Sciatic nerve (tissue), 2 donors: ENCODE data around the gene LTBP1. TPM values are rescaled to one million over a fixed set of nuclear protein-coding genes. Genes with fewer than 3 reads are reported as not detected.

Experiments
- ATAC-seq: fragments of 200-7000 bp; cut with Tn5 transposase; one replicate; pipeline ENCODE4 v1.9.1; 2020; ENCODE audit warnings: mild to moderate bottlenecking, moderate library complexity
- DNase-seq: peaks from one replicate; pipeline ENCODE4 v3.0.0-alpha.2; 2020; ENCODE audit warnings: low spot score
- intact Hi-C: fragments of 100-400 bp; cut with DNase I; formaldehyde crosslinking; loops from one replicate; pipeline ENCODE4 v1.14.2; 2022
- total RNA-seq: library from RNA; stranded (reverse); fragmentation: NEBNext Ultra II Directional; extraction: Animal tissue kit (Norgen Biotek cat#: 25700); gene quantifications from one replicate; pipeline ENCODE4 v1.2.1, GENCODE V29; 2021
- donor health status: DM: no; HTN: no; CAD: no.
- donor health status: DM: no; HTN: no; CAD: no.

LTBP1 gene
- total RNA-seq, 1 donor from 2014 or later, result 48.9 TPM

DNA sequence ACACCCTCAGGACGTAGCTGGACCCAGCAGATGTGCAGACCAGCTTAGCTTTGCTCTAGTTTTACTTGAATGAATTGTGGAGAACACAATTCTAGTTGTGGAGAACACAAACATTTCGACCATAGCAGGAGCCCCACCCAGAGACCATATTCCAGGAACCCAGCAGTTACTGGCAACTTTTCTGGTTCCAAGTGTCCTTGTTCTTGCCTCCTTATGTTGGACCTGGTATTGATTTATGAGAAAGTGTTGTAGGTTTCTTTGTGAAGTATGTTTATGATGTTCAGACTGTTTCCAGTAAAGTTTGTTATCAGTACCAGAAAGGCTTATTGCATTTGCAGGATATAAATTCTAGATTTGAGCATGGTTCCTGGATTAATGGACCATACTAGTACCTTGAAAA, 51.0 kb downstream of the LTBP1 start:
- ATAC-seq (no peak), DNase-seq (no peak)
- intact Hi-C loops, result no loop called here

GRCh38 chr2:33000986-33001385, 54.2 kb downstream of the LTBP1 start:
- ATAC-seq (no peak), DNase-seq (no peak)
- intact Hi-C loops, result no loop called here

DNA sequence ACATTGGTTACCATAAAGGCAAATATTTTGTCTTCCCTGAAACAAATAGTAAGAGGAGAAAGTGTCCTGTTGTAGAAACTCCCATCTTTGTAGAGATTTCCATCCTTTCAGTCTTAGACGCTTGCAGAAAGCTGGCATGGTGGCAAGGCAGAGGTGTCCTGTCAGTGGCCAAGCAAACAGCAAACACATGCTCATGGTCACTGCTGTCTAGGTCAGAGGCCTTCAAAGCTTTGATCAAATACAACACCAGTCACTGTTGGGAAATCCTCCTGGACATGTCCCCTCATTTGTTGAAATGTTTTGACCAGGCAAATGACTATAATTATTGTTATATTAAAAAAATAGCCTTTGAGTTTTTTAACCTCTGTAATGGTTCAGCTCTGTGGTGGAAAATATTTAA, 55.1 kb downstream of the LTBP1 start:
- intact Hi-C loops, result no loop called here
- ATAC-seq (no peak), DNase-seq (no peak)

DNA sequence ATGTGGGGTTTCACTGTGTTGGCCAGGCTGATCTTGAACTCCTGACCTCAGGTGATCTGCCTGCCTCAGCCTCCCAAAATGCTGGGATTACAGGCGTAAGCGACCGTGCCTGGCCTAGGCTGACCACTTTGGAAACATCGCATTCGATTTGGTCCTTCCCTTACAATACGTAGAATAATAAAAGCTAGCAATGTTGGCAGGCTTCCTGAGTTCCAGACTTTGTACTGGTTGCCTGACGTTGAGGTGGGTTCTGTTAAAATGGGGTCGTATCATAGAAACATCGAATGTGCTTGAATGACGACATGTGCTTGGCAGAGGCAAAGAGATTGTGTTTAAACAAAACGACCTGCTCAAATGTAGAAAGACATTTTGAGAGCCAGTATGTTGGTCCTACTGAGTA, 56.1 kb downstream of the LTBP1 start:
- intact Hi-C loops, result no loop called here
- DNase-seq, result no peak
- ATAC-seq, result no peak

DNA sequence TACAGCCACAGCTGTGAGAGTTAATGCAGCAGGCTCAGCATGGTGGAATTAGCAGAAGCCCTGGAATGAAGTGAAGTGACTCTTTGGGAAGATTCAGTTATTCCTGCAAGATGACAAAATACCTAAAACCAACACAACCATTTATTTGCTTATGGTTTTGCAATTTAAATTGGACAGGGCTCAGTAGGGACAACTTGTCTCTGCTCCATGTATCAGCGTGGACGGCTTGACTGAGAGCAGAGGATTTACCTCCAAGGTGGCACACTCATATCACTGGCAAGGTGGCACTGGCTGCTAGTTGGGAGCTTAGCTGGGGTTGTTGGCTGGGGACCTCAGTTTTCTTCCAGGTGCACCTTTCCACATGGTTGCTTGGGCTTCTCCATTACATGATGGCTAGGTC, 58.3 kb downstream of the LTBP1 start:
- ATAC-seq, result no peak
- intact Hi-C loops, result no loop called here
- DNase-seq, result no peak

GRCh38 chr2:33008716-33009115, 62.0 kb downstream of the LTBP1 start:
- DNase-seq (no peak), ATAC-seq (no peak)
- intact Hi-C loops, result no loop called here

DNA sequence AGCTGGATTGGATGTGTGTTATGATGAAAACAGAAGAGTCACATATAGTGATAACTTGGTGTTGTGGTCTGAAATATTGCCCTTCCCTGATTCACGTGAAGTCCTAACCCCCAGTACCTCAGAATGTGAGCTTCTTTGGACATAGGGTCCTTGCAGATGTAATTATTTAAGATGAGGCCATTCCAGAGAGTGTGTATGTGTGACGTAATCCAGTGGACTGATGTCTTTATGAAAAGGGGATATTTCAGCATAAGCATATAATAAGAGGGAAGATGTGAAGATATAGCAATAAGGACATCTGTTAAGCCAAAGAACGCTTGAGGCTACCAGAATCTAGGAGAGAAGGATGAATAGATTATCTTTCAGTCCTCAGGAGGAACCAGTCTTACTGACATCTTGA, 62.5 kb downstream of the LTBP1 start:
- intact Hi-C loops, result no loop called here
- DNase-seq (no peak), ATAC-seq (no peak)

DNA sequence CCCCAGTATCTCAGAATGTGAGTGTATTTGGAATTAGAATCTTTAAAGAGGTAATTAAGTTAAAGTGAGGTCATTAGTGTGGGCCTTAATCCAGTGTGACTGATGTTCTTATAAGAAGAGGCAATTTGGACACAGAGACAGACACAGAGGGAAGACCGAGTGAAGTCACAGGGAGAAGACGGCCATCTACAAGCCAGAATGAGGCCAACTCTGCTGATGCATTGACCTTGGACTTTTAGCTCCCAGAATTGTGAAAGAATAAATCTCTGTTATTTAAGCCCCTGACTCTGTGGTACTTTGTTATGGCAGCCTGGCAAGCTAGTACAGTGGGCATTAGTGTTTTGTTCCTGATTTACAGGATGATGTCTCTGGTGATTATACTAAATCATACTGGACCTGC, 64.6 kb downstream of the LTBP1 start:
- DNase-seq, result no peak
- intact Hi-C loops, result no loop called here
- ATAC-seq, result no peak

DNA sequence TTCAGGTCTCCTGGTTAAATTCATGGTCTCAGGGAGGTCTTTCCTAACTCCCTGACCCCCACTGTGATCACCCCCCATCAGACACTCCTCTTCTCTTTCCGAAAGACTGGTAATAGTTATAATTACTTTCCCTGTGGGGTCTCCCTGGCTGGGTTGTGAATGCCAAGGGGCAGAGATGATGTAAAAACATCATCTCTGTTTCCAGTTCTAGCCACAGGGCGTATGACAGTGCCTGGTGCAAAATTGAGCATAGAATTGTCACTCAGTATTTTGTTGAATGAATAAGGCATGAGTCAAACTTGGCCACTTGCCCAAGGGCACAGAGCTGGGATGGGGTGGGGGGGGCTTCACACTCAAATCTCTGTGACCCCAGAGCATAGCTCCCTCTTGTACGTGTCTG, 65.2 kb downstream of the LTBP1 start:
- ATAC-seq (no peak), DNase-seq (no peak)
- intact Hi-C loops, result no loop called here

DNA sequence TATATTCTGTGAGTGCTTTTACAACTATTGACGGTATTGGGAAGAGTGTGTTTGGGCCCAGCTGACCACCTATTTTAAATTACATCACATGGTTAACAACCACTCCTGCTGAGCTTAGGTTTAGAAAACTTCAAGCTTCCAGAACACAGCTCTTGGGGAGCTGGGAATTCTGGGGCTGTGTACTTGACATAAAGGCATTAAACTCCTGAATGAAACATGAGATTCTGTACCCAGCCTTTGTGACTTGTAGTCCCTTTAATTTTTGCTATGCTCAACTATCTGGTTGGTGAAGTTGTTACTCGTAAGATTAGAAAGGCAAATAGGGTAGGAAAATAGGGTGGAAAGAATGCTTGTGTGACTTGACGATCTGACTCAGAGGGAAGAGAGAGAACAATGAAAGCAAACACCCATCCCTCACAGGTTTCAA, 66.9 kb downstream of the LTBP1 start:
- DNase-seq (no peak), ATAC-seq (no peak)
- intact Hi-C loops, result no loop called here

DNA sequence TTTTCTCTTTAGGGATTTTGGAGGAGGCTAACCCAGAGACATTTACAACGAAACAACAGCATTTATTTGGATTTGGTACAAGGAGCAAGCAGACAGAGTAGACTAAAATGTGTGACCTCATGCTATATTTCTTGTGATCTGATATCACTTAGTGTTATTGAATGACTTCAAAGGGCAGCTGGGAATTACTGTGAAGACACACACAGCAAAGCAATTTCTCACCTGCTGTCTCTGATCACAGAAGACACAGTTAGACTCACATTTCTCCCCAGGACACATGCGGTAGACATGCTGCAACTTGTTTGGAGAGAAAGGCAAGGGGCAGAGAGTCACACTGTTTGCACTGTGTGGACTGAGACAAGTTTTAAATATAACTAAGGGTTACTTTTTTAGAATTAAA, 67.5 kb downstream of the LTBP1 start:
- intact Hi-C loops, result no loop called here
- DNase-seq (no peak), ATAC-seq (no peak)

GRCh38 chr2:33015421-33016142, 68.8 kb downstream of the LTBP1 start:
- ATAC-seq, result no peak
- no peak for DNase-seq
- intact Hi-C loops, result no loop called here

DNA sequence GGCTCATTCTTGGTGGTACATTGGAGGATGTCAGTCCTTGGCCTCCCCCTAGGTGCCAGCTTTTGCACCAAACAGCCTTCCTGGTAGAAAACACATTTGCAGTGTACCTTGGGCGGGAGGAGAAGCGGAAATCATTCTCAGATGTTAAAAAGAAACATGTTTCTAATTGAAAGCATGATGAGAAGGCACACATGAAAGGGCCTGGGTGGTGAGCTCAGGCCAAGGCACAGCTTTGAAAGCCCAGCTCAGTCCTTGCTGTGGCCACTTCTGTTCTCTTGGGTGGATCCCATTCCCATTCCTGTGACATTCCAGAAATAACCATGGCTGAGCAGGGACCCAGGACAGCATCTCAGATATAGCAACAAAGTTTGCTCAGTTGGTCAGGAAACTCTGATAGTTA, 71.5 kb downstream of the LTBP1 start:
- no peak for ATAC-seq
- no peak for DNase-seq
- intact Hi-C loops, result no loop called here

DNA sequence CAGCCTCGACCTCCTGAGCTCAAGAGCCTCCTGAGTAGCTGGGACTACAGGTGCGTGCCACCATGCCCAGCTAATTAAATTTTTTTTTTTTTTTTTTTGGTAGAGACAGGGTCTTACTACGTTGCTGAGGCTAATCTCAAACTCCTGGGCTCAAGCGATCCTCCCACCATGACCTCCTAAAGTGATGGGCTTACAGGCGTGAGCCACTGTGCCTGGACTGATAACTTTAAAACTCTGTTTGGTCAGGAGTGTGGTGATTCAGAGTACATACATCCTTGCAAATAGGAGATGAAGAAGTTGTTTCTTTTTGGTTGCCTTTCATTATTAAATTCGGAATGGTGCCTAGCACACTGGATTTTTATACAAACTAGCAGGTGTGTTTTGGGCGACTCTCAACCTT, 73.0 kb downstream of the LTBP1 start:
- intact Hi-C loops, result no loop called here
- ATAC-seq (no peak), DNase-seq (no peak)

DNA sequence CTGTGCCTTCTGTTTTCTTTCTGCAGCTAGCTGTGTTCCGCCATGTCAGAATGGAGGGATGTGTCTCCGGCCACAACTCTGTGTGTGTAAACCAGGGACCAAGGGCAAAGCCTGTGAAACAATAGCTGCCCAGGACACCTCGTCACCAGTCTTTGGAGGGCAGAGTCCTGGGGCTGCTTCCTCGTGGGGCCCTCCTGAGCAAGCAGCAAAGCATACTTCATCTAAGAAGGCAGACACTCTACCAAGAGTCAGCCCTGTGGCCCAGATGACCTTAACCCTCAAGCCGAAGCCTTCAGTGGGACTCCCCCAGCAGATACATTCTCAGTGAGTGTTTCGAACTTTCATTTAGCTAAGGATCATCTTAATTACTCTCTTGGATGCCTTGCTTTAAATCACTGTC, 74.1 kb downstream of the LTBP1 start:
- DNase-seq (no peak), ATAC-seq (no peak)
- intact Hi-C loops, result no loop called here

- no peak for DNase-seq
- intact Hi-C loops, result no loop called here
- no peak for ATAC-seq
These were observed 74.9 kb downstream of the LTBP1 start for GRCh38 chr2:33021542-33022227.

GRCh38 chr2:33022395-33022985, 75.7 kb downstream of the LTBP1 start:
- no peak for DNase-seq
- no peak for ATAC-seq
- intact Hi-C loops, result no loop called here

GRCh38 chr2:33022989-33023727, 76.4 kb downstream of the LTBP1 start:
- intact Hi-C loops, result no loop called here
- ATAC-seq, result no peak

DNA sequence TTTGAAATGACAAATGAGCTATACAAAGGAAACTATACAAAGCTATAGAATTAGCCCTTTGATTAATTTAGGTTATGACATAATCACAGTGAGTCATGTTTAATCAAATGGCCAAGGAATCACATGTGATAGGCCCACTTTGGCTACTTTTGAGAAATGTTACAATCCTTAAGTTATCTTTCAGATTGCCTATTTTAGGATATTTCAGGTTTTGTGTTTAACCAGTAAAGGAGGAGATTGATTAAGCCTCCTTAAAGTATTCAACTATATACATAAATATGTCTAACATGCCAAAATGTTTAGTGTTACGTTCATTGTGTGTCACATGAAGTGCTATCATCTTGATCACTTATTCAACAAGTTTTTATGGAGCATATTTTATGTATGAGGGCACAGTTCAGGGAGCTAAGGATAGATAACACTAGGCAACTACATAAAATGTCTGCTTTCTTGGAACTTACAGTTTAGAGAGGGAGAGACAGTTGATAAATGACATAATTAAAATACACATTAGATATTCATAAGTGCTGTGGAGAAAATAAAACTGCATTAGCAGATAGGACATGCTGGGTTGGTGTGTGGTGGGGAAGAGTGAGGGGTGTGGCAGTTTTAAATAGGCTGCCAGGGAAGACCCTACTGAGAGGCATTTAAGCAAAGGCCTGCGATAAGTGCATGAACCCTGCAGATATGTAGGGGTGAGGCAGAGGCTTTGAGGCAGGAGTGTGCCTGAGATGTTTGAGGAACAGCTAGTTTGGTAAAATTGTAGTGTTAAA, 77.2 kb downstream of the LTBP1 start:
- no peak for ATAC-seq
- intact Hi-C loops, result no loop called here

More at GRCh38 chr2:33022989-33023727, 76.4 kb downstream of the LTBP1 start:
- no peak for DNase-seq

More for the DNA sequence above, 77.2 kb downstream of the LTBP1 start:
- no peak for DNase-seq
